Stomach (tissue), 9 donors: ENCODE data around the gene ASXL2. TPM values are rescaled to one million over a fixed set of nuclear protein-coding genes. Genes with fewer than 3 reads are reported as not detected.

Experiments used
- DNase-seq, 2 donors: peaks; one replicate each; pipeline versions ENCODE4 v3.0.0 to v3.0.0-alpha.2; 2013 to 2019
- H3K27ac ChIP-seq, 5 donors: fragments of 200-600 bp in 4 of 5; sonication (generic) in 4 of 5; one replicate each; pipeline ENCODE4 v1.5.1; 2013 to 2019; ENCODE audit warnings: mild to moderate bottlenecking in 1 of 5, moderate library complexity in 1 of 5
- H3K27me3 ChIP-seq, 3 donors: fragments of 200-600 bp; sonication (generic); one replicate each; pipeline ENCODE4 v1.5.1; 2017 to 2019; ENCODE audit warnings: mixed run types in 1 of 3
- H3K36me3 ChIP-seq, 4 donors: fragments of 200-600 bp; sonication (generic); 1 replicate in 3 of 4; 2 replicates in 1 of 4; pipeline ENCODE4 v1.5.1; 2016 to 2019
- H3K4me1 ChIP-seq, 4 donors: fragments of 200-600 bp; sonication (generic); one replicate each; pipeline ENCODE4 v1.5.1; 2016 to 2019
- H3K4me3 ChIP-seq, 4 donors: fragments of 200-600 bp; sonication (generic) in 3 of 4; one replicate each; pipeline ENCODE4 v1.5.1; 2016 to 2019; ENCODE audit warnings: mild to moderate bottlenecking in 1 of 4
- H3K9me3 ChIP-seq, 4 donors: fragments of 200-600 bp; sonication (generic); one replicate each; pipeline ENCODE4 v1.5.1; 2016 to 2019
- EP300 ChIP-seq: sonication (generic); formaldehyde crosslinking; IDR thresholded peaks from one replicate; pipeline ENCODE4 v1.6.1; 2017; ENCODE audit warnings: antibody characterized with exemption
- POLR2A ChIP-seq, 4 donors: fragments of 450-650 bp; IDR thresholded peaks; one replicate each; pipeline ENCODE4 v1.6.1; 2016; ENCODE audit warnings: antibody characterized with exemption in 4 of 4, control low read depth in 2 of 4, mild to moderate bottlenecking in 1 of 4, moderate library complexity in 1 of 4
- POLR2AphosphoS5 ChIP-seq, 3 donors: sonication (generic); formaldehyde crosslinking; IDR thresholded peaks; one replicate each; pipeline ENCODE4 v1.6.1; 2016; ENCODE audit warnings: antibody characterized with exemption in 3 of 3
- WGBS, 5 donors: extraction: QIAGEN DNeasy Blood & Tissue Kit in 3 of 5; methylation state at CpG; one replicate each; pipeline versions ENCODE4 v1.1.5 to v1.1.7; 2013 to 2018; 5-methylcytosine and 5-hydroxymethylcytosine counted together
- intact Hi-C: fragments of 100-400 bp; cut with DNase I; formaldehyde crosslinking; loops from one replicate; pipeline ENCODE4 v1.15.1; 2023; ENCODE audit warnings: low total_unique reads
- polyA plus RNA-seq, 3 donors: library from polyadenylated mRNA; stranded (reverse); fragments of 200-250 nt; gene quantifications; one replicate each; pipeline ENCODE4 v1.2.3, GENCODE V29; 2013
- total RNA-seq, 5 donors: library from RNA; depleted of rRNA; stranded (reverse); fragments of >200 nt; gene quantifications; one replicate each; pipeline versions ENCODE4 v1.1.0 to v1.2.3, GENCODE V29; 2014 to 2016
- TF ChIP-seq, protein P1 (sequence below), 7 experiments: fragments of 450-650 bp in 4 of 7; fragments of 200-600 bp in 3 of 7; sonication (generic) in 3 of 7; IDR thresholded peaks; one replicate each; pipeline ENCODE4 v1.5.1; 2016 to 2019; ENCODE audit warnings: antibody characterized with exemption in 7 of 7, control low read depth in 2 of 7, mild to moderate bottlenecking in 1 of 7
- donor health status: healthy with polysubstance abuse.
- donor health status: Bipolar disorder and iron deficiency.
- donor health status: healthy.

The ASXL2 gene
- total and polyA plus RNA-seq, 8 donors: 1.6 to 26.5 (median 12.8) TPM

DNA sequence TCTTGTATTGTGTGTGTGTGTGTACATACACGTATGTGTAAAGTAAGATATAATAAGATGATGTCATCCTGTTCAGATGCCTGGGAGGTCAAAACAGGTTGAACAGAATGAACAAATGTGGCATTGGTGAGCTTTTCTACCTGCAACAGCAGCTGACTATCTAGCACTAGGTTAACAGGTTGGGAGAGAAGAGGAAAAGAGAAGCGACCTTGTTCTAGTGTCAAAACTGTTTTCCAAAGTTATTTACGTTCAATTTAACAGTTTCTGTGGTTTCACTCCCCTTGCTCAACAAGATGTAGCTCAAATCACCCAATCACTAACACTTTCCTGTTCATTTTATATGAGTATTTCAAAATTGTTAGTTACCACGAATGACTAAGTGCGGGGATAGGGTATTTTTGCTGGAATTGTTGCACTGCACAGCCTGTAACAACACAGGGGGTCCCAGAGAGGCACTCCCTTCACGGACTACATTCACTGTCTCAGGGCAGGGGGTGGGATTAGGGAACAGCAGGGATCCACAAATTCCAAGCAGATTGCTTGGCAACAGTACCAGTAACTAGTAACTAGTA is 137.4 kb downstream of the ASXL2 start:
- peak in 1 of 2 donors; percentile 51 for DNase-seq
- Histone ChIP-seq H3K36me3 (peaks cover 21 to 38% (median 36%) of the 10 kb centered on the region in 4 donors), H3K4me1 (peaks cover 0 to 9% (median 4%) of the 10 kb centered on the region in 4 donors), H3K9me3 (no peaks in the 10 kb centered on the region), H3K27me3 (no peaks in the 10 kb centered on the region), H3K27ac (no peak overlapping the region), H3K4me3 (no peak overlapping the region)
- intact Hi-C loops: no loop called here
- 60 to 70% (median 63%) methylated on average over 6 of the region's 6 CpGs for WGBS, 5 donors
- no peak for TF ChIP-seq POLR2A (IDR thresholded peaks at IDR 0.05)
- TF ChIP-seq, protein P1, sequence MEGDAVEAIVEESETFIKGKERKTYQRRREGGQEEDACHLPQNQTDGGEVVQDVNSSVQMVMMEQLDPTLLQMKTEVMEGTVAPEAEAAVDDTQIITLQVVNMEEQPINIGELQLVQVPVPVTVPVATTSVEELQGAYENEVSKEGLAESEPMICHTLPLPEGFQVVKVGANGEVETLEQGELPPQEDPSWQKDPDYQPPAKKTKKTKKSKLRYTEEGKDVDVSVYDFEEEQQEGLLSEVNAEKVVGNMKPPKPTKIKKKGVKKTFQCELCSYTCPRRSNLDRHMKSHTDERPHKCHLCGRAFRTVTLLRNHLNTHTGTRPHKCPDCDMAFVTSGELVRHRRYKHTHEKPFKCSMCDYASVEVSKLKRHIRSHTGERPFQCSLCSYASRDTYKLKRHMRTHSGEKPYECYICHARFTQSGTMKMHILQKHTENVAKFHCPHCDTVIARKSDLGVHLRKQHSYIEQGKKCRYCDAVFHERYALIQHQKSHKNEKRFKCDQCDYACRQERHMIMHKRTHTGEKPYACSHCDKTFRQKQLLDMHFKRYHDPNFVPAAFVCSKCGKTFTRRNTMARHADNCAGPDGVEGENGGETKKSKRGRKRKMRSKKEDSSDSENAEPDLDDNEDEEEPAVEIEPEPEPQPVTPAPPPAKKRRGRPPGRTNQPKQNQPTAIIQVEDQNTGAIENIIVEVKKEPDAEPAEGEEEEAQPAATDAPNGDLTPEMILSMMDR (IDR thresholded peaks at IDR 0.05): no peak
- no peak for TF ChIP-seq POLR2AphosphoS5 (IDR thresholded peaks at IDR 0.05)
- no peak for TF ChIP-seq EP300

DNA sequence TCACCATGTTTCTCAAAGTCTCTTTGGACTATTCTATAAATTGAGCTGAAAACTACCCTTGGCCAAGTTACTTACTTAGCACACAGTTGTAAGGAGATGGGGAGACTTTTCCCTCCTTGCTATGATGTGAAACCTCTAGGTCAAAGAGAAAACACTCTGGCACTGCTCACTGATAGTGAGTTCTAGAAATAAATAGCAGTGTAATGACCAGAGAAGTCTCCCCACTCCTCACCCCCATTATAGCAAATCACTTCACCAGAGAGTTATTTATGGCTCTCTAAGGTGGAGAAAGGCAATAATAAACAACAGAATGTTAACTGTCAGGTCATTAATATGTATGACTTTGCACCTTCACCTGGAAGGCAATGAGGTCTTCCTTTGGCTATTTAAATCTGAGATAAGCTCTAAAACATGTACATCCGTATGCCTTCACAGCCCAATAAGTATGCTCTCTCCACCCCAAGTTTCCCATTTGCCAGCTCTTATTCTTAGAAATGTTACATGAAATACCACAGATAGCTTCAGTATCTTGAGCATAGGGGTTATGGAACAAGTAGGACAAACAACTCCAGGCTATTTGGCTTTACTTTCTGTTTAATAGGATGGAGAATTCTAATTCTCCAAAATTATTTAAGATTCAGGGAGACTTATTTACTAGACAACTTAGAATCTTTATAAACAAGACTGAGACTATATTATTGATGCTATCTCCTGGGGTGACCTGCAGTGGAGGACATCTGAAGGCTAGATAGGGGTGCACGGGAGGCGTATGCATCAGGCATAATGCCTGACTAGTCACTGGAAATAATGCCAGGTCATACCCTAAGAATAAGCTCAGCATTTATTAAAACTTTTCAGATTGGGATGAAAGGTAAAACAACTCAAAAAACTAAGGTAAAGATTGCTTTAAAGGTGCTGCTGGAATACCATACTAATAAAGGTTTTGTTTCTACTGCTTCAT is 139.6 kb downstream of the ASXL2 start:
- WGBS, 5 donors: 84 to 95% (median 91%) methylated on average over 3 of the region's 3 CpGs
- peaks cover 0 to 9% (median 4%) of the 10 kb centered on the region in 4 donors for H3K4me1 ChIP-seq
- H3K9me3 ChIP-seq: no peaks in the 10 kb centered on the region
- no peak for DNase-seq
- no peak overlapping the region for H3K4me3 ChIP-seq
- TF ChIP-seq, protein P1 (IDR thresholded peaks at IDR 0.05): no peak
- TF ChIP-seq POLR2AphosphoS5 (IDR thresholded peaks at IDR 0.05) (no peak), EP300 (no peak), POLR2A (IDR thresholded peaks at IDR 0.05) (no peak)
- H3K27ac ChIP-seq: no peak overlapping the region
- intact Hi-C loops: no loop called here
- peaks cover 13 to 25% (median 20%) of the 10 kb centered on the region in 4 donors for H3K36me3 ChIP-seq
- H3K27me3 ChIP-seq: no peaks in the 10 kb centered on the region

DNA sequence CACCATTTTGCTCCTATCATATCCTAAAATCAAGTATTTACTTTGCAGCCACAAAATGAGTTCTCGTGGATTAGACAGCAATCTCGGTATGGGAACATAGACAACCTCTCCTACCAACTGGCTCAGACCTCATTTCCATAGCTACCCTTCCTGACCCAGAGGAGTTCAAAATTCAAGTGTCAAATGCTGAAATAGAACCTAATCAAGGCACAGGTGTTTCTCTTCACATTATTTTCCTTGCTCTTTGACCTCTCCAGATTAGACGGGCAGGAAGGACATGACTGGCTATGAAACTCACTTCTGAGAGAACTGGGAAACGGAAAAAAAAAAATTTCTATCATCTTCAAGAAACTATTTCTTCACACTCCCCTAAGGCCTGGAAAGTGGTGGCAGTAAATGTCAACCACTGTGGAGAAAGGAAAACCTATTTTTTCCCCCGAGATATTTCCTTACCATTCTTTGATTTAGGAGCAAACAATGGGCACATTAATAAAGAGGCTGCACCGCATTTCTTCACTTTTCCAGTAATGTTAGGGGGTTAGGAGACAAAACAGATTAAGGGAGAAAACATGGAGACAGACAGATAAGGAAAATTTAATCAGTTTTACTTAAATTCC is 141.3 kb downstream of the ASXL2 start:
- Histone ChIP-seq H3K4me3 (no peak overlapping the region), H3K9me3 (no peaks in the 10 kb centered on the region), H3K36me3 (peaks cover 0 to 9% (median 3%) of the 10 kb centered on the region in 4 donors), H3K4me1 (peaks cover 0 to 9% (median 4%) of the 10 kb centered on the region in 4 donors), H3K27me3 (no peaks in the 10 kb centered on the region), H3K27ac (no peak overlapping the region)
- no peak for DNase-seq
- WGBS, 5 donors: 80 to 84% (median 82%) methylated on average over 6 of the region's 6 CpGs
- intact Hi-C loops: no loop called here
- TF ChIP-seq, protein P1 (IDR thresholded peaks at IDR 0.05): no peak
- TF ChIP-seq EP300: no peak
- TF ChIP-seq POLR2AphosphoS5 (IDR thresholded peaks at IDR 0.05): no peak
- TF ChIP-seq POLR2A (IDR thresholded peaks at IDR 0.05): no peak

DNA sequence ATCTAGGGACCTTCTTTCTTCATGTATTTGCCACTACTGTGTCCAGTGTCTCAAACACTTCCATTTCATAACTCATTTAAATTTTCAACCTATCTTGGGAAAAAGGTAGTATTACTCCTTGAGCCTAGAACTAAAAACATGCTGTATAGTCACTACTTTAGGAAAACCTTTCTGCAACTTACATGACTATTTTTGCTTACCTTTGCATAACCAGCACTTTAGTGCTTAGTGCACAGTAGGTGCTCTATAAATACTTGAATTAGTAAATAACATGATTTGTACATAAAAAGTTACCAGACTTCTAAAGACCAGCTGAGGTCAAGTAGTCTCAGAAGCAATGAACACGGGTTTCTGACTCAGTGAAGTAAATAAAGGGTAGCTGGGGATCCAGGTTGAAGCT is 142.5 kb downstream of the ASXL2 start:
- H3K27me3 ChIP-seq: no peaks in the 10 kb centered on the region
- TF ChIP-seq EP300: no peak
- intact Hi-C loops: no loop called here
- no peak overlapping the region for H3K27ac ChIP-seq
- H3K36me3 ChIP-seq: peaks cover 0 to 2% (median 0%) of the 10 kb centered on the region in 4 donors
- peaks cover 0 to 6% (median 3%) of the 10 kb centered on the region in 4 donors for H3K4me1 ChIP-seq
- no peaks in the 10 kb centered on the region for H3K9me3 ChIP-seq
- 75 to 84% (median 80%) methylated on average over 1 of the region's 1 CpG for WGBS, 5 donors
- H3K4me3 ChIP-seq: no peak overlapping the region
- no peak for DNase-seq
